LNCAP (cell line): ENCODE data around the gene CATSPERZ.
A peak's percentile ranks its signal among the peaks of the same experiment; 100 is the strongest.

ENCODE experiments used
- TF ChIP-seq, protein P1 (sequence below): fragments of 450-650 bp; IDR thresholded peaks from 2 replicates; pipeline ENCODE4 v1.5.1; 2017; ENCODE audit warnings: mild to moderate bottlenecking

CATSPERZ gene

DNA sequence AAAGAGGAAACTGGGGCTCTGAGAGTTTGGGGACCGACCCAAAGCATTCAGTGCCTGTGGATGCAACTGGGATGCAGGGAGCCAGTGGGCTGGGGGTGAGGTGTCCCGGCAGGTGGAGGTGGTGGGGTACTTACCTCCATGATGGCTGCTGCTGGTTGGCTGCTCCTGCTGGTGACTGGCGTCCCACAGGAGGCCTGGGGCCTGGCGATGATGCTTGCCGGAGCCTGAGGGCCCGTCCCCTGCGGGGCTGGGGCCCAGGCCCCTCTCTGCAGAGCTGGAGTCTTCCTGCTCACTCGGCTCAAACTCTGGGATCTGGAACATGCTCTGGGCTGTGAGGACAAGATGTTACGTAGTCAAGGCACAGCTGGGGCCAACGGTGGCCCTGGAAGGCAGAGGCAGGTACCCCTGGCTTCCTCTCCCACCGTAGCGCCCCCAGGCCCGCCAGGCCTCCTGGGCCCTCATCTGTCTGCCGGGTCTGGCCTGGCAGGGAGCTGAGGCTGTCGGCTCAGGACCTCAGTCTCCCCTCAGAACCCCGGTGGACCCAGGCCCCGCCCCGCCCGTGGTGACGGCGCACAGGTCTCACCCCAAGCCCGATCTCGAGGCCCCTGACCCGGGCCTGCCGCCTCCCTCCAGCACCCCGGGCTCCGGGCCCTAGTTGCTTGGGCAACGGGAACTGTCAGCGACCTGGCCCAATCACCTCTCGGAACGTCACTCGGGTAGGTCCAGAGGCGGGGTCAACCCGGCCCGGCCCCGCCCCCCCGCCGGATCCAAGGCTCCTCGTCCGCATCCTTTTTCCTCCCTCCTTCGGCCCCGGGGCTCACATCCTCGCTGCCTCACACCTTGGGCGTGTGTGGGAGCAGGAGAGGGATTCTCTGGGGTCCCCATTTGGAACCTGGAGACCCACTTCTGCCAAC, 15.9 kb upstream of the CATSPERZ start, which contains the start of gene BAD:
TSS of gene BAD (minus strand) at position 618 of the 914 bp plus-strand sequence. CDS start at position 321, 297 bp downstream.
- TF ChIP-seq, protein P1, sequence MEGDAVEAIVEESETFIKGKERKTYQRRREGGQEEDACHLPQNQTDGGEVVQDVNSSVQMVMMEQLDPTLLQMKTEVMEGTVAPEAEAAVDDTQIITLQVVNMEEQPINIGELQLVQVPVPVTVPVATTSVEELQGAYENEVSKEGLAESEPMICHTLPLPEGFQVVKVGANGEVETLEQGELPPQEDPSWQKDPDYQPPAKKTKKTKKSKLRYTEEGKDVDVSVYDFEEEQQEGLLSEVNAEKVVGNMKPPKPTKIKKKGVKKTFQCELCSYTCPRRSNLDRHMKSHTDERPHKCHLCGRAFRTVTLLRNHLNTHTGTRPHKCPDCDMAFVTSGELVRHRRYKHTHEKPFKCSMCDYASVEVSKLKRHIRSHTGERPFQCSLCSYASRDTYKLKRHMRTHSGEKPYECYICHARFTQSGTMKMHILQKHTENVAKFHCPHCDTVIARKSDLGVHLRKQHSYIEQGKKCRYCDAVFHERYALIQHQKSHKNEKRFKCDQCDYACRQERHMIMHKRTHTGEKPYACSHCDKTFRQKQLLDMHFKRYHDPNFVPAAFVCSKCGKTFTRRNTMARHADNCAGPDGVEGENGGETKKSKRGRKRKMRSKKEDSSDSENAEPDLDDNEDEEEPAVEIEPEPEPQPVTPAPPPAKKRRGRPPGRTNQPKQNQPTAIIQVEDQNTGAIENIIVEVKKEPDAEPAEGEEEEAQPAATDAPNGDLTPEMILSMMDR = no peak

DNA sequence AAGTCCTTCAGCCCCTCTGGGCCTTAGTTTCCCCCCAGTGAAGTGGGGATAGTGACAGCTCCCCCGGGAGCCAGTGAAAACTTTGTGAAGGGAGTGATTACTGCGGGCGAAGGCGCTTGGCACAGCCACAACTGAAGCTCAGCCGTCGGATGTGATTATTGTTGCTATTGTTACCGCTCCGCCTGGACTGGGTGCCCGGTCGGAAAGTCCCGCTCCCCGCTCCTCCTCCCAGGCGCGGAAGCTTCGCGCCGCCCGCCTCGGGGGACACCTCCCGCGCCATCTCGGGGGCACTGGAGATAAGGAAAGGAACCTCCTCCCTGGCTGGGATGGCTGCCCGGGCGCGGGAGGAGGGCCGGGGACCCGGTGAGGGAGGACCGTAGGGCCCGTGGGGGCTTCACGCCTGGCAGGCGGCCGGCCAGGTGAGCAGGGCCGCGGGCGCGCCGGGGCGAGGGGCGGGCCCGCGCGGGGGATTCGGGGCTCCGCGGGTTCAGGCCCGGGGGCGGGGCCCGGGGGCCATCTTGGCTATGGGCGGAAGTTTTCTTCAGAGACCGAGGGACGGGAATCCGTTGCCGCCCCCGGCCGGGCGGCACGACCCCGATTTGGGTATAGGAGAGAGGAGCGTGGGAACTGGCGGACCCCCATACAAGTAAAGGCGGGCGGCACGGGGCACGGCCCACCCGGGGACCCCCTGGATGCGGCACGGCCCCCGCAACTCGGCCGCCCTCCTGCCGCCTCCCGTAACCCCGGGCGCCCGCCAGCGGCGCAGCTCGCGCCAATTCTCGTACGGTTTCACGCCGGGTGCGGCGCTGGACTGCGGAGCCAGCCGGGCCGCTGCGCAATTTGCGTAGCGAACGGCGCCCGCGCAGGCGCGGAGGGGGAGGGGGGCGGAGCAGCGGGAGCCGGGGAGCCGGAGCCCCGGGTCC, 14.9 kb upstream of the CATSPERZ start, which contains the start of gene GPR137:
TSS of gene GPR137 (plus strand) at position 887 of the 923 bp plus-strand sequence. CDS start 677 bp downstream, outside the sequence.
- TF ChIP-seq, protein P1 = no peak

DNA sequence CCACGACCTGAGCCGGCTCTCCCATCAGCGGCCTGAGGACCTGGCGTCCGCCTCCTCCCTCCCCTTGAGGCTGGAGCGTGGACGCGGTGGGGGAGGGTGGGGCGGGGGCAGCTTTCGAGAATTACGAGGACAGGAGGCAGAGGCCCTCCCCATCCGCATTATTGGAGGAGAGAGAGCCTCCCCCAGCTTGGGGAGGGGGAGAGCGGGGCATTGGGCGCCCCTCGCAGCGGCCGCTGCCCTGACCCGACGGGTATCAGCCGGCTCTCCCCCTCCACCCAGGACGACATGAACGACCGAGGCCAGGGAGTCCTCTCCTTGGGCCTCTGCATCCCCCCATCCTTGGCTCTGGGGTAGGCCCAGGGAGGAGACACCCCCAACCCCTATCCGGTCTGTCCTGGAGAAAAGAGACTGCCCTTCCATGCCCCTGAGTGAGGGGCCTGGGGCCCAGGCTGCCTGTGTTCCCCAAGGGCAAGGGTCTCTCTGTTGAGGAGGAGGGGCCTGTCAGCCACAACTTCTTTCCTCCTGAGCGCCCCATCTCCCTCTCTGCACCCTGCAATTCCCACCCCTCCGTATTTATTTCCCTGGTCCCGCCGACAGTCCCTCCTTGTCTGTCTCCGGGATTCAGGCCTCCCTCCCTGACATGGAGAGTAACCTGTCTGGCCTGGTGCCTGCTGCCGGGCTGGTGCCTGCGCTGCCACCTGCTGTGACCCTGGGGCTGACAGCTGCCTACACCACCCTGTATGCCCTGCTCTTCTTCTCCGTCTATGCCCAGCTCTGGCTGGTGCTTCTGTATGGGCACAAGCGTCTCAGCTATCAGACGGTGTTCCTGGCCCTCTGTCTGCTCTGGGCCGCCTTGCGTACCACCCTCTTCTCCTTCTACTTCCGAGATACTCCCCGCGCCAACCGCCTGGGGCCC, 14.0 kb upstream of the CATSPERZ start:
- TF ChIP-seq, protein P1 = 0 out of 2 replicates have a peak, but pooled peaks have one; percentile 22

GRCh38 chr11:64286801-64287159, 13.4 kb upstream of the CATSPERZ start:
- TF ChIP-seq, protein P1 = no peak

- TF ChIP-seq, protein P1 = no peak
These were observed 12.3 kb upstream of the CATSPERZ start for GRCh38 chr11:64287676-64288352.

DNA sequence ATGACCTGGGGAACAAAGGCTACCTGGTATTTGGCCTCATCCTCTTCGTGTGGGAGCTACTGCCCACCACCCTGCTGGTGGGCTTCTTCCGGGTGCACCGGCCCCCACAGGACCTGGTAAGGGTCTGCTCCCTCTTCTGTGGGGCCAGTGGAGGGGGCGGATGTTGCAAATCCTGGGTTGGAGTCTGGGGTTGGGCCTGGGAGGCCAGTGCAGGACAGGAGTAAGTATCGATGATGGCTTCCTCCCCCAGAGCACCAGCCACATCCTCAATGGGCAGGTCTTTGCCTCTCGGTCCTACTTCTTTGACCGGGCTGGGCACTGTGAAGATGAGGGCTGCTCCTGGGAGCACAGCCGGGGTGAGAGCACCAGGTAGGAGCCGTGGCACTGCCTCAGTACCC, 11.8 kb upstream of the CATSPERZ start:
- TF ChIP-seq, protein P1 = no peak
